ENCODE data around the gene LSM14A.

Gene LSM14A

DNA sequence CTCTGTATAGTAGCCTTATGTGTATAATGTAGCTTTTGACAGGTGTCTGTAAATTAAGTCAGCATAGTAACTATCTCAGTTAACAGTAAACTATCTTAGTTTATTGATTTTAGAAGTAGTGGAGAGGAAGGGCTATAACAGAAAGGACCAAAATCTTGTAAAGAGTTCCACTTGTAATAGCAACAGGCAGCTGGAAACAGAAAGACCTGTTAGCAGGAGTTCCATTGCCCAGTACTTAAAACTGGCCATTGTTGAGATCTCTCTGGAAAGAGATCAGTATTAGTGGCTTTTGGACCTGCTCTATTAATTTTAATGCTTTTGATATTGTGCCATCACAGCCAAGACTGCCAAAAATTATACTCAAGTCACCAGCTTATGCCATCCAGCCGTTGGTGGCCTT is 50.1 kb downstream of the LSM14A start (continued):
- TF ChIP-seq PRDM6 (tag by site-specific recombination; IDR thresholded peaks at IDR 0.05) (no peak), ZNF366 (tag by site-specific recombination; conservative IDR thresholded peaks at IDR 0.05) (no peak), SCRT1 (tag by site-specific recombination; IDR thresholded peaks at IDR 0.05; ENCODE audit: borderline replicate concordance) (peak; percentile 75; the same call in 1 of the 2 replicates), ZNF394 (tag by site-specific recombination; IDR thresholded peaks at IDR 0.05; ENCODE audit: borderline replicate concordance) (no peak), SP2 (tag by site-specific recombination; IDR thresholded peaks at IDR 0.05) (no peak), HIC1 (tag by site-specific recombination; IDR thresholded peaks at IDR 0.05) (no peak), ZNF785 (tag by site-specific recombination; IDR thresholded peaks at IDR 0.05) (no peak), PRDM1 (tag by site-specific recombination; IDR thresholded peaks at IDR 0.05) (no peak; the same call in 1 of the 2 replicates), ZNF121 (tag by site-specific recombination; IDR thresholded peaks at IDR 0.05) (no peak)
- TF ChIP-seq, protein P1, sequence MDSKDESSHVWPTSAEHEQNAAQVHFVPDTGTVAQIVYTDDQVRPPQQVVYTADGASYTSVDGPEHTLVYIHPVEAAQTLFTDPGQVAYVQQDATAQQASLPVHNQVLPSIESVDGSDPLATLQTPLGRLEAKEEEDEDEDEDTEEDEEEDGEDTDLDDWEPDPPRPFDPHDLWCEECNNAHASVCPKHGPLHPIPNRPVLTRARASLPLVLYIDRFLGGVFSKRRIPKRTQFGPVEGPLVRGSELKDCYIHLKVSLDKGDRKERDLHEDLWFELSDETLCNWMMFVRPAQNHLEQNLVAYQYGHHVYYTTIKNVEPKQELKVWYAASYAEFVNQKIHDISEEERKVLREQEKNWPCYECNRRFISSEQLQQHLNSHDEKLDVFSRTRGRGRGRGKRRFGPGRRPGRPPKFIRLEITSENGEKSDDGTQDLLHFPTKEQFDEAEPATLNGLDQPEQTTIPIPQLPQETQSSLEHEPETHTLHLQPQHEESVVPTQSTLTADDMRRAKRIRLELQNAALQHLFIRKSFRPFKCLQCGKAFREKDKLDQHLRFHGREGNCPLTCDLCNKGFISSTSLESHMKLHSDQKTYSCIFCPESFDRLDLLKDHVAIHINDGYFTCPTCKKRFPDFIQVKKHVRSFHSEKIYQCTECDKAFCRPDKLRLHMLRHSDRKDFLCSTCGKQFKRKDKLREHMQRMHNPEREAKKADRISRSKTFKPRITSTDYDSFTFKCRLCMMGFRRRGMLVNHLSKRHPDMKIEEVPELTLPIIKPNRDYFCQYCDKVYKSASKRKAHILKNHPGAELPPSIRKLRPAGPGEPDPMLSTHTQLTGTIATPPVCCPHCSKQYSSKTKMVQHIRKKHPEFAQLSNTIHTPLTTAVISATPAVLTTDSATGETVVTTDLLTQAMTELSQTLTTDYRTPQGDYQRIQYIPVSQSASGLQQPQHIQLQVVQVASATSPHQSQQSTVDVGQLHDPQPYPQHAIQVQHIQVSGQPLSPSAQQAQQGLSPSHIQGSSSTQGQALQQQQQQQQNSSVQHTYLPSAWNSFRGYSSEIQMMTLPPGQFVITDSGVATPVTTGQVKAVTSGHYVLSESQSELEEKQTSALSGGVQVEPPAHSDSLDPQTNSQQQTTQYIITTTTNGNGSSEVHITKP (tag by site-specific recombination; IDR thresholded peaks at IDR 0.05), result no peak

GRCh38 chr19:34224996-34225658 is 52.8 kb downstream of the LSM14A start:
- TF ChIP-seq AEBP2 (tag by site-specific recombination; IDR thresholded peaks at IDR 0.05; ENCODE audit: borderline replicate concordance), result no peak
- TF ChIP-seq ZNF221 (tag by site-specific recombination; IDR thresholded peaks at IDR 0.05; ENCODE audit: borderline replicate concordance), result no peak
- TF ChIP-seq, protein P2, sequence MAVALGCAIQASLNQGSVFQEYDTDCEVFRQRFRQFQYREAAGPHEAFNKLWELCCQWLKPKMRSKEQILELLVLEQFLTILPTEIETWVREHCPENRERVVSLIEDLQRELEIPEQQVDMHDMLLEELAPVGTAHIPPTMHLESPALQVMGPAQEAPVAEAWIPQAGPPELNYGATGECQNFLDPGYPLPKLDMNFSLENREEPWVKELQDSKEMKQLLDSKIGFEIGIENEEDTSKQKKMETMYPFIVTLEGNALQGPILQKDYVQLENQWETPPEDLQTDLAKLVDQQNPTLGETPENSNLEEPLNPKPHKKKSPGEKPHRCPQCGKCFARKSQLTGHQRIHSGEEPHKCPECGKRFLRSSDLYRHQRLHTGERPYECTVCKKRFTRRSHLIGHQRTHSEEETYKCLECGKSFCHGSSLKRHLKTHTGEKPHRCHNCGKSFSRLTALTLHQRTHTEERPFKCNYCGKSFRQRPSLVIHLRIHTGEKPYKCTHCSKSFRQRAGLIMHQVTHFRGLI (tag by site-specific recombination; IDR thresholded peaks at IDR 0.05), result 0 out of 2 replicates have a peak, but pooled peaks have one; percentile 8
- no peak for TF ChIP-seq ZNF521 (tag by site-specific recombination; IDR thresholded peaks at IDR 0.05)
- TF ChIP-seq SCRT2 (tag by site-specific recombination; IDR thresholded peaks at IDR 0.05), result 0 out of 2 replicates have a peak, but pooled peaks have one; percentile 9
- 0 out of 2 replicates have a peak, but pooled peaks have one; percentile 16 for TF ChIP-seq GLI2 (tag by site-specific recombination; IDR thresholded peaks at IDR 0.05; ENCODE audit: borderline replicate concordance, low read depth)
- TF ChIP-seq, protein P3, sequence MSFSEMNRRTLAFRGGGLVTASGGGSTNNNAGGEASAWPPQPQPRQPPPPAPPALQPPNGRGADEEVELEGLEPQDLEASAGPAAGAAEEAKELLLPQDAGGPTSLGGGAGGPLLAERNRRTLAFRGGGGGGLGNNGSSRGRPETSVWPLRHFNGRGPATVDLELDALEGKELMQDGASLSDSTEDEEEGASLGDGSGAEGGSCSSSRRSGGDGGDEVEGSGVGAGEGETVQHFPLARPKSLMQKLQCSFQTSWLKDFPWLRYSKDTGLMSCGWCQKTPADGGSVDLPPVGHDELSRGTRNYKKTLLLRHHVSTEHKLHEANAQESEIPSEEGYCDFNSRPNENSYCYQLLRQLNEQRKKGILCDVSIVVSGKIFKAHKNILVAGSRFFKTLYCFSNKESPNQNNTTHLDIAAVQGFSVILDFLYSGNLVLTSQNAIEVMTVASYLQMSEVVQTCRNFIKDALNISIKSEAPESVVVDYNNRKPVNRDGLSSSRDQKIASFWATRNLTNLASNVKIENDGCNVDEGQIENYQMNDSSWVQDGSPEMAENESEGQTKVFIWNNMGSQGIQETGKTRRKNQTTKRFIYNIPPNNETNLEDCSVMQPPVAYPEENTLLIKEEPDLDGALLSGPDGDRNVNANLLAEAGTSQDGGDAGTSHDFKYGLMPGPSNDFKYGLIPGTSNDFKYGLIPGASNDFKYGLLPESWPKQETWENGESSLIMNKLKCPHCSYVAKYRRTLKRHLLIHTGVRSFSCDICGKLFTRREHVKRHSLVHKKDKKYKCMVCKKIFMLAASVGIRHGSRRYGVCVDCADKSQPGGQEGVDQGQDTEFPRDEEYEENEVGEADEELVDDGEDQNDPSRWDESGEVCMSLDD (tag by site-specific recombination; IDR thresholded peaks at IDR 0.05), result no peak
- peak overlapping the region; percentile 40; the same call in 1 of the 2 replicates for H3K27ac ChIP-seq (ENCODE audit: extremely low read depth, low read depth, low read length)
- H3K9me3 ChIP-seq (ENCODE audit: control insufficient read depth, insufficient read depth, low read depth, low read length), result no peaks in the 10 kb centered on the region; the same call in 1 of the 2 replicates
- peaks cover 16% of the 10 kb centered on the region for H3K4me1 ChIP-seq (ENCODE audit: control insufficient read depth, insufficient read depth, low read length)
- H3K36me3 ChIP-seq (ENCODE audit: control insufficient read depth in 2 of 2, insufficient read depth in 1 of 2, low read length in 2 of 2), result peaks cover 99 to 100% of the 10 kb centered on the region in 2 experiments
- POLR2A ChIA-PET, result no interaction called here
- H3K4me3 ChIP-seq (ENCODE audit: low read depth, low read length), result no peak overlapping the region
- CTCF ChIA-PET, result interaction anchor here (0.8 to 2.0 kb wide), 7 partner anchors 8 to 795 kb away, joined by 3 to 9 read pairs (median 4); no protein-coding TSS in a partner anchor
